ENCODE measurements around the gene RDH13. TPM values are rescaled to one million over a fixed set of nuclear protein-coding genes. Genes with fewer than 3 reads are reported as not detected.
A peak's percentile ranks its signal among the peaks of the same experiment; 100 is the strongest.
"Not testable (repeated sequence)": the region's sequence is repeated elsewhere in the genome, so short reads cannot be mapped to it uniquely, and the experiment has no call there.

RDH13 gene
- total and polyA plus RNA-seq, 4 experiments from 2014 or later: 3.3 to 27.4 (median 19.8) TPM

DNA sequence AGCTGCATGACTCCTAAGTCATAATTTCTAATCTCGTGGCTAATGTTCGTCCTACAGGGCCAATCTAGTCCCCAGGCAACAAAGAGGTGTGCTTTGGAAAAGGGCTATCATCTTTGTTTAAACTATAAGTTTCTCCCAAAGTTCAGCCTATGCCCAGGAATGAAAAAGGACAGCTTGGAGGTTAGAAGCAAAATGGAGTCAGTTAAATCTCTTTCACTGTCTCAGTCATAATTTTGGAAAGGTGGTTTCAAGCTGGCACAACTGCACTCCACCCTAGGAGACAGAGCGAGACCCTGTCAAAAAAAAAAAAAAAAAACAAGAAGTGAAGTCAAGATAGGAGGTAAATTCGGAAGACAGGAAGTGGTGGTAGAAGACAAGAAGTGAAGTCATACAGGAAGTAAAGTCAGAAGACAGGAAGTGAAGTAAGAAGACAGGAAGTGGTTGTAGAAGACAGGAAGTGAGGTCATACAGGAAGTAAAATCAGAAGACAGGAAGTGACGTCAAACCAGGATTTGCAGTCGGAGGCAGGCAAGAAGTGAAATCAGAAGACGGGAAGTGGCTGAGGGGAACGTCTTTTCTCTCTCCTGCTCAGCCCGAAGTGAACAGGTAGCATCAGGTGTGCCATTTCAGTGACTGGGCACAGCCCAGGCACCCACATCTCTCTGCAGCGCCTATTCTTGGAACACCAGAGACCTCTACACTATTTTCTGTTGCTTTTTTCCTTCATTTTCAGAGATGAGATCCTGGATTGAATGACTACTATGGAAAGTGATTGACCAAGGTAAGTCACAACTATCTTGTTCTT lies 57.1 kb downstream of the RDH13 start:
- peak overlapping the region; percentile 87 to 98 (median 93) for H3K27ac Mint-ChIP-seq
- no peaks in the 10 kb centered on the region for H3K9me3 ChIP-seq (ENCODE audit: control insufficient read depth in 1 of 2, low read length in 2 of 2)
- peak overlapping the region; percentile 26 to 35 for H3K4me3 ChIP-seq (ENCODE audit: low read length in 2 of 2)
- H3K4me1 ChIP-seq (ENCODE audit: insufficient read depth, low read length): peaks cover 14% of the 10 kb centered on the region
- intact Hi-C loops (cut with micrococcal nuclease): loop anchor here (2.0 kb wide), 1 partner anchor 75 kb away; no protein-coding TSS in a partner anchor
- CTCF ChIA-PET (ENCODE audit: partially characterized antibody): no interaction called here
- H3K4me3 Mint-ChIP-seq: peak overlapping the region; percentile 74 to 91 (median 86)
- peaks cover 5 to 17% of the 10 kb centered on the region in 2 donors for H3K27me3 Mint-ChIP-seq
- no peaks in the 10 kb centered on the region for H3K27me3 ChIP-seq (ENCODE audit: insufficient read depth, low read length)
- H3K27ac ChIP-seq (ENCODE audit: low read depth, low read length): peak overlapping the region; percentile 57
- H3K36me3 ChIP-seq (ENCODE audit: insufficient read depth, low read length): no peaks in the 10 kb centered on the region
- H3K36me3 Mint-ChIP-seq: peaks cover 28 to 47% of the 10 kb centered on the region in 2 donors
- H3K9me3 Mint-ChIP-seq: peaks cover 5 to 80% (median 51%) of the 10 kb centered on the region in 8 donors
- peaks cover 14 to 49% (median 25%) of the 10 kb centered on the region in 4 donors for H3K4me1 Mint-ChIP-seq
- POLR2A ChIA-PET (ENCODE audit: partially characterized antibody): interaction anchor here (1.3 to 1.5 kb wide), 2 partner anchors 57 kb away, joined by 4 read pairs; partner anchors contain the start of gene RDH13
- DNase-seq: peak; percentile 80 to 93 (median 87)

DNA sequence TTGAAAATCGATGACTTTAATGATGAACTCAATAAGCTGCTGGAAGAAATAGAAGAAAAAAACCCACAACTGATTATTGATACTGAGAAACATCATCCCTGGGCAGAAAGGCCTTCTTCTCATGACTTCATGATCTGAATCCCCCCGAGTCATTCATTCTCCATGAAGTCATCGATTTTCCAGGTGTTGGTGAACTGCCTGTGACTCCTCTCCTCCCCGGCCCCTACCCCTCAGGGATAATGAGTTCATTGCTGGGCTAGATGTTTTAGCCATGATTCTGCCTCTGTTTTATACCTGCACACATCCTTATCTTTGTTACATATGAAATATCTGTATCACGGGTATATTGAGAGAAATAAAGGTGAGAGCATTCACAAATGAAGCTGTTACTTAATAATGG lies 62.2 kb downstream of the RDH13 start:
- Mint-ChIP-seq H3K27ac (no peak overlapping the region), H3K4me3 (no peak overlapping the region), H3K27me3 (peaks cover 6 to 12% of the 10 kb centered on the region in 2 donors), H3K36me3 (peaks cover 16 to 24% of the 10 kb centered on the region in 2 donors), H3K4me1 (peaks cover 2 to 16% (median 3%) of the 10 kb centered on the region in 4 donors), H3K9me3 (peaks cover 0 to 54% (median 32%) of the 10 kb centered on the region in 8 donors)
- ChIA-PET POLR2A (ENCODE audit: partially characterized antibody) (no interaction called here), CTCF (ENCODE audit: partially characterized antibody) (interaction anchor here (1.2 kb wide), 1 partner anchor 15 kb away, joined by 4 read pairs; no protein-coding TSS in a partner anchor)
- Histone ChIP-seq H3K27me3 (ENCODE audit: insufficient read depth, low read length) (no peaks in the 10 kb centered on the region), H3K4me1 (ENCODE audit: insufficient read depth, low read length) (peaks cover 6% of the 10 kb centered on the region), H3K4me3 (ENCODE audit: low read length in 2 of 2) (no peak overlapping the region), H3K36me3 (ENCODE audit: insufficient read depth, low read length) (no peaks in the 10 kb centered on the region), H3K9me3 (ENCODE audit: control insufficient read depth in 1 of 2, low read length in 2 of 2) (no peaks in the 10 kb centered on the region), H3K27ac (ENCODE audit: low read depth, low read length) (no peak overlapping the region)
- no peak for DNase-seq
- intact Hi-C loops (cut with micrococcal nuclease): no loop called here

DNA sequence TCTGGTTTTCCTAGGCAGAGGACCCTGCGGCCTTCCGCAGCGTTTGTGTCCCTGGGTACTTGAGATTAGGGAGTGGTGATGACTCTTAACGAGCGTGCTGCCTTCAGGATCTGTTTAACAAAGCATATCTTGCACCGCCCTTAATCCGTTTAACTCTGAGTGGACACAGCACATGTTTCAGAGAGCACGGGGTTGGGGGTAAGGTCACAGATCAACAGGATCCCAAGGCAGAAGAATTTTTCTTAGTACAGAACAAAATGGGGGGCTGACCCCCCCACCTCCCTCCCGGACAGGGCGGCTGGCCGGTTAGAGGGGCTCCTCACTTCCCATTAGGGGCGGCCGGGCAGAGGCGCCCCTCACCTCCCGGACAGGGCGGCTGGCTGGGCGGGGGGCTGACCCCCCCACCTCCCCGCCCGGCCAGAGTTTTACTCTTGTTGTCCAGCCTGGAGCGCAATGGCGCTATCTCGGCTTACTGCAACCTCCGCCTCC lies 64.2 kb downstream of the RDH13 start:
- Mint-ChIP-seq H3K27me3 (peaks cover 9 to 12% of the 10 kb centered on the region in 2 donors), H3K9me3 (peaks cover under 1 to 45% (median 13%) of the 10 kb centered on the region in 8 donors), H3K36me3 (peaks cover 10 to 15% of the 10 kb centered on the region in 2 donors)
- H3K4me3 Mint-ChIP-seq; H3K4me3 ChIP-seq (ENCODE audit: low read length in 2 of 2); DNase-seq; H3K9me3 ChIP-seq (ENCODE audit: control insufficient read depth in 1 of 2, low read length in 2 of 2); H3K4me1 Mint-ChIP-seq; H3K27ac ChIP-seq (ENCODE audit: low read depth, low read length); H3K27ac Mint-ChIP-seq; H3K4me1 ChIP-seq (ENCODE audit: insufficient read depth, low read length); POLR2A ChIA-PET (ENCODE audit: partially characterized antibody); CTCF ChIA-PET (ENCODE audit: partially characterized antibody); intact Hi-C loops (cut with micrococcal nuclease); H3K27me3 ChIP-seq (ENCODE audit: insufficient read depth, low read length); H3K36me3 ChIP-seq (ENCODE audit: insufficient read depth, low read length): not testable (repeated sequence)

DNA sequence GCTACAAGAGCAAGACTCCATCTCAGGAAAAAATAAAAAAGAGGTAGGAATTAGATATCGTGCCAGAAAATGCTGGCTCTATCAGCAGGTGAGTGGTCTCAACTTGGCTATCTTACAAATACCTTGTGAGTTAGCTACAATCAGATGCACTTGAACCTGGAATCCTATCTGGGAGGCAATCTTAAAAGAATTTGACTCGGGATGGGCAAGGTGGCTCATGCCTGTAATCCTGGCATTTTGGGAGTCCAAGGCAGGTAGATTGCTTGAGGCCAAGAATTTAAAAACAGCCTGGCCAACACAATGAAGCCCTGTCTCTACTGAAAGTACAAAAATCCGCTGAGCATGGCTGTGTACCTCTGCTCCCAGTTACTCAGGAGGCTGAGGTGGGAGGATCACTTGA lies 67.4 kb downstream of the RDH13 start:
- intact Hi-C loops (cut with micrococcal nuclease): no loop called here
- CTCF ChIA-PET (ENCODE audit: partially characterized antibody): no interaction called here

More for the DNA sequence above, 67.4 kb downstream of the RDH13 start:
- Histone ChIP-seq H3K4me1 (ENCODE audit: insufficient read depth, low read length) (no peaks in the 10 kb centered on the region), H3K27ac (ENCODE audit: low read depth, low read length) (no peak overlapping the region), H3K4me3 (ENCODE audit: low read length in 2 of 2) (no peak overlapping the region), H3K27me3 (ENCODE audit: insufficient read depth, low read length) (no peaks in the 10 kb centered on the region), H3K36me3 (ENCODE audit: insufficient read depth, low read length) (no peaks in the 10 kb centered on the region), H3K9me3 (ENCODE audit: control insufficient read depth in 1 of 2, low read length in 2 of 2) (no peaks in the 10 kb centered on the region)
- peaks cover under 1 to 25% (median 5%) of the 10 kb centered on the region in 8 donors for H3K9me3 Mint-ChIP-seq
- POLR2A ChIA-PET (ENCODE audit: partially characterized antibody): no interaction called here
- H3K36me3 Mint-ChIP-seq: peaks cover 8 to 16% of the 10 kb centered on the region in 2 donors
- no peaks in the 10 kb centered on the region for H3K4me1 Mint-ChIP-seq
- DNase-seq: no peak
- H3K27me3 Mint-ChIP-seq: peaks cover 0 to 6% of the 10 kb centered on the region in 2 donors
- H3K27ac Mint-ChIP-seq: no peak overlapping the region
- H3K4me3 Mint-ChIP-seq: no peak overlapping the region

Other genes with a start within 250 kb of the RDH13 start
- gene KIR3DL1, start 246.7 kb downstream of the RDH13 start, total RNA-seq: not detected
- under 1 TPM in 1 of 2 donors, not detected in 1; 0.16 TPM for gene KIR3DL1, start 246.7 kb downstream of the RDH13 start, polyA plus RNA-seq
- not detected for gene KIR2DS4, start 230.5 kb downstream of the RDH13 start, total RNA-seq
- gene KIR2DS4, start 230.5 kb downstream of the RDH13 start, polyA plus RNA-seq: under 1 TPM in 1 of 2 donors, not detected in 1; 0.11 TPM
- gene KIR3DL2, start 212.7 kb downstream of the RDH13 start, total RNA-seq: under 1 TPM in 1 of 2 experiments, not detected in 1; 0.47 TPM
- 1 to 10 TPM; 1.5 to 3.1 TPM for gene KIR3DL2, start 212.7 kb downstream of the RDH13 start, polyA plus RNA-seq
- gene FCAR, start 188.9 kb downstream of the RDH13 start, total RNA-seq: under 1 TPM in 1 of 2 experiments, not detected in 1; 0.29 TPM
- gene FCAR, start 188.9 kb downstream of the RDH13 start, polyA plus RNA-seq: not detected
- gene NCR1, start 157.0 kb downstream of the RDH13 start, total RNA-seq: not detected
- not detected for gene NCR1, start 157.0 kb downstream of the RDH13 start, polyA plus RNA-seq
- not detected for gene NLRP7, start 115.6 kb downstream of the RDH13 start, total RNA-seq
- not detected for gene NLRP7, start 115.6 kb downstream of the RDH13 start, polyA plus RNA-seq
- gene NLRP2, start 96.8 kb downstream of the RDH13 start, total RNA-seq: 1 to 10 TPM; 5.9 to 9.2 TPM
- gene NLRP2, start 96.8 kb downstream of the RDH13 start, polyA plus RNA-seq: 1 to 10 TPM; 2.0 to 7.4 TPM
- gene GP6, start 24.9 kb downstream of the RDH13 start, total RNA-seq: under 1 TPM; 0.33 to 0.52 TPM
- gene GP6, start 24.9 kb downstream of the RDH13 start, polyA plus RNA-seq: not detected
- gene EPS8L1, start 12.7 kb upstream of the RDH13 start, total RNA-seq: 1 to 10 TPM; 1.6 to 2.2 TPM
- gene EPS8L1, start 12.7 kb upstream of the RDH13 start, polyA plus RNA-seq: under 1 TPM; 0.45 to 0.49 TPM
- 100 to 1,000 TPM; 165 TPM for gene PPP1R12C, start 54.5 kb upstream of the RDH13 start, total RNA-seq
- 1 to 10 TPM; 1.4 to 9.5 TPM for gene PPP1R12C, start 54.5 kb upstream of the RDH13 start, polyA plus RNA-seq
- gene TNNT1, start 86.1 kb upstream of the RDH13 start, total RNA-seq: not detected
- not detected for gene TNNT1, start 86.1 kb upstream of the RDH13 start, polyA plus RNA-seq
- not detected for gene TNNI3, start 94.6 kb upstream of the RDH13 start, total RNA-seq
- not detected for gene TNNI3, start 94.6 kb upstream of the RDH13 start, polyA plus RNA-seq
- not detected for gene DNAAF3, start 103.5 kb upstream of the RDH13 start, total RNA-seq
- gene DNAAF3, start 103.5 kb upstream of the RDH13 start, polyA plus RNA-seq: under 1 TPM in 1 of 2 donors, not detected in 1; 0.93 TPM
- gene SYT5, start 117.1 kb upstream of the RDH13 start, total RNA-seq: not detected
- gene SYT5, start 117.1 kb upstream of the RDH13 start, polyA plus RNA-seq: under 1 TPM; 0.29 to 0.59 TPM
- not detected for gene PTPRH, start 146.4 kb upstream of the RDH13 start, total RNA-seq
- not detected for gene PTPRH, start 146.4 kb upstream of the RDH13 start, polyA plus RNA-seq
- gene TMEM86B, start 165.6 kb upstream of the RDH13 start, total RNA-seq: 10 to 100 TPM; 19.7 to 22.1 TPM
- 1 to 10 TPM in 1 of 2 donors, not detected in 1; 3.5 TPM for gene TMEM86B, start 165.6 kb upstream of the RDH13 start, polyA plus RNA-seq
- gene PPP6R1, start 195.9 kb upstream of the RDH13 start, total RNA-seq: 100 to 1,000 TPM; 161 to 162 TPM
- 100 to 1,000 TPM in 1 of 2 donors, 10 to 100 TPM in 1; 22.9 to 107 TPM for gene PPP6R1, start 195.9 kb upstream of the RDH13 start, polyA plus RNA-seq
- gene HSPBP1, start 217.0 kb upstream of the RDH13 start, total RNA-seq: 10 to 100 TPM; 17.9 to 18.5 TPM
- 10 to 100 TPM; 35.7 to 38.7 TPM for gene HSPBP1, start 217.0 kb upstream of the RDH13 start, polyA plus RNA-seq
- gene BRSK1, start 220.8 kb upstream of the RDH13 start, total RNA-seq: 1 to 10 TPM; 1.4 to 1.7 TPM
- not detected for gene BRSK1, start 220.8 kb upstream of the RDH13 start, polyA plus RNA-seq

Measured in CD4-positive, alpha-beta memory T cell (primary cell).